Hepatocyte (in vitro differentiated cells): ENCODE results near the gene CHADL. TPM values are rescaled to one million over a fixed set of nuclear protein-coding genes. Genes with fewer than 3 reads are reported as not detected.
A peak's percentile ranks its signal among the peaks of the same experiment; 100 is the strongest.

Experiments used
- DNase-seq: peaks from one replicate; pipeline ENCODE4 v3.0.0-alpha.2; 2016; ENCODE audit warnings: low spot score
- H2AFZ ChIP-seq: fragments of 200-600 bp; sonication (generic); 2 replicates; pipeline ENCODE4 v1.6.0; 2016; ENCODE audit warnings: antibody characterized with exemption, mild to moderate bottlenecking
- H3K27ac ChIP-seq: fragments of 200-600 bp; sonication (generic); 2 replicates; pipeline ENCODE4 v1.5.1; 2016; ENCODE audit warnings: mild to moderate bottlenecking
- H3K27me3 ChIP-seq: fragments of 200-600 bp; sonication (generic); 2 replicates; pipeline ENCODE4 v1.6.1; 2016
- H3K36me3 ChIP-seq: fragments of 200-600 bp; sonication (generic); replicated peaks from 2 replicates; pipeline ENCODE4 v1.5.1; 2016; ENCODE audit warnings: low read depth; ENCODE audit not compliant: insufficient read depth
- H3K4me1 ChIP-seq: fragments of 200-600 bp; sonication (generic); 2 replicates; pipeline ENCODE4 v1.5.1; 2016; ENCODE audit warnings: mild to moderate bottlenecking, moderate library complexity; ENCODE audit not compliant: insufficient read depth
- H3K4me2 ChIP-seq: fragments of 200-600 bp; sonication (generic); 2 replicates; pipeline ENCODE4 v1.6.0; 2016
- H3K4me3 ChIP-seq: fragments of 200-600 bp; sonication (generic); 2 replicates; pipeline ENCODE4 v1.5.1; 2016; ENCODE audit warnings: mild to moderate bottlenecking
- H3K79me2 ChIP-seq: fragments of 200-600 bp; sonication (generic); 2 replicates; pipeline ENCODE4 v1.6.0; 2017; ENCODE audit warnings: mild to moderate bottlenecking
- H3K9me2 ChIP-seq: fragments of 200-600 bp; sonication (generic); replicated peaks from 2 replicates; pipeline ENCODE4 v1.6.0; 2017; ENCODE audit warnings: mild to moderate bottlenecking; ENCODE audit not compliant: insufficient read depth
- H3K9me3 ChIP-seq: fragments of 200-600 bp; sonication (generic); 2 replicates; pipeline ENCODE4 v1.5.1; 2016; ENCODE audit warnings: low read depth, mild to moderate bottlenecking
- H4K20me1 ChIP-seq: fragments of 200-600 bp; sonication (generic); 2 replicates; pipeline ENCODE4 v1.6.0; 2016; ENCODE audit warnings: mild to moderate bottlenecking; ENCODE audit not compliant: insufficient read depth, poor library complexity, severe bottlenecking
- EZH2 ChIP-seq: fragments of 200-600 bp; sonication (generic); IDR thresholded peaks from 2 replicates; pipeline ENCODE4 v1.6.1; 2016; ENCODE audit warnings: antibody characterized with exemption, mild to moderate bottlenecking, borderline replicate concordance
- EZH2phosphoT487 ChIP-seq: fragments of 200-600 bp; sonication (generic); IDR thresholded peaks from one replicate; pipeline ENCODE4 v1.6.1; 2018; ENCODE audit warnings: antibody characterized with exemption, mild to moderate bottlenecking, low read depth, moderate library complexity; ENCODE audit not compliant: unreplicated experiment, severe bottlenecking
- WGBS: methylation state at CpG from one replicate; pipeline ENCODE4 v1.1.6; 2016; ENCODE audit warnings: low lambda C conversion rate; ENCODE audit errors: missing lambda C conversion rate; 5-methylcytosine and 5-hydroxymethylcytosine counted together
- polyA plus RNA-seq: library from polyadenylated mRNA; unstranded; fragments of >200 nt; fragmentation: Nextera tagmentation; extraction: Ambion mirVana; gene quantifications from 2 replicates; pipeline ENCODE4 v1.2.1, GENCODE V29; 2016
- total RNA-seq: library from RNA; depleted of rRNA; stranded (reverse); fragments of >200 nt; gene quantifications from 2 replicates; pipeline ENCODE4 v1.2.3, GENCODE V29; 2014
- TF ChIP-seq, protein P1 (sequence below): fragments of 200-600 bp; sonication (generic); IDR thresholded peaks from 2 replicates; pipeline ENCODE4 v1.5.1; 2016; ENCODE audit warnings: antibody characterized with exemption, mild to moderate bottlenecking; ENCODE audit not compliant: poor library complexity

The CHADL gene
- total and polyA plus RNA-seq, 2 experiments from 2014 or later: 1.00 to 1.4 TPM

DNA sequence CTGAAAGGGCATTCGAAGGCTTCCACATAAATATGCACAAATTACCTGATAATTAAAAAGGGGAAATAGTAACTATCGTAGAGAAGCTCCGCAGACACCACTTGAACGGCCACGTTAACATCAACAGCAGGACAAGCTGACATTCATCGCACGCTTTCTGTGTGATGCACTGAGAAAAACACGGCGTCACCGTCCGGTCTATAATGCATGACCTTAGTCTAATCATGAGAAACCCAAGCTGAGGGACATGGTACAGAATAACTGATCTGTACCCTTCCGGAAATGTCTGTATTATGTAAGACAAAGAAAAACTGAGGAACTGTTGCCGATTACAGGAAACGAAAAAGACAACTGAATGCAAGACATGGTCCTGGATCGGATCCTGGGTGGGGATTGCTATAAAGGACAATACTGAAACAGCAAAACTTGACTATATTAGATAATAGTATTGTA, 45.9 kb upstream of the CHADL start:
- 26% methylated on average over 15 of the region's 15 CpGs for WGBS
- H3K27ac ChIP-seq: peak overlapping the region; percentile 97

GRCh38 chr22:41285820-41286638, 45.3 kb upstream of the CHADL start, which contains the start of gene RANGAP1:
Gene RANGAP1 (minus strand): TSS chr22:41286187. CDS start chr22:41281044, 5,143 bp downstream.
- Histone ChIP-seq H3K4me2 (peak within 1 kb of the TSS; percentile 83), H4K20me1 (no peaks in the 10 kb centered on the region), H3K27ac (peak within 1 kb of the TSS; percentile 97), H3K79me2 (peaks cover 38% of the 10 kb centered on the region), H3K4me3 (peak within 1 kb of the TSS; percentile 17), H3K4me1 (peaks cover 24% of the 10 kb centered on the region), H3K9me2 (no peaks in the 10 kb centered on the region), H2AFZ (peak within 1 kb of the TSS; percentile 49), H3K9me3 (no peaks in the 10 kb centered on the region), H3K36me3 (no peaks in the 10 kb centered on the region), H3K27me3 (no peaks in the 10 kb centered on the region)
- TF ChIP-seq, protein P1, sequence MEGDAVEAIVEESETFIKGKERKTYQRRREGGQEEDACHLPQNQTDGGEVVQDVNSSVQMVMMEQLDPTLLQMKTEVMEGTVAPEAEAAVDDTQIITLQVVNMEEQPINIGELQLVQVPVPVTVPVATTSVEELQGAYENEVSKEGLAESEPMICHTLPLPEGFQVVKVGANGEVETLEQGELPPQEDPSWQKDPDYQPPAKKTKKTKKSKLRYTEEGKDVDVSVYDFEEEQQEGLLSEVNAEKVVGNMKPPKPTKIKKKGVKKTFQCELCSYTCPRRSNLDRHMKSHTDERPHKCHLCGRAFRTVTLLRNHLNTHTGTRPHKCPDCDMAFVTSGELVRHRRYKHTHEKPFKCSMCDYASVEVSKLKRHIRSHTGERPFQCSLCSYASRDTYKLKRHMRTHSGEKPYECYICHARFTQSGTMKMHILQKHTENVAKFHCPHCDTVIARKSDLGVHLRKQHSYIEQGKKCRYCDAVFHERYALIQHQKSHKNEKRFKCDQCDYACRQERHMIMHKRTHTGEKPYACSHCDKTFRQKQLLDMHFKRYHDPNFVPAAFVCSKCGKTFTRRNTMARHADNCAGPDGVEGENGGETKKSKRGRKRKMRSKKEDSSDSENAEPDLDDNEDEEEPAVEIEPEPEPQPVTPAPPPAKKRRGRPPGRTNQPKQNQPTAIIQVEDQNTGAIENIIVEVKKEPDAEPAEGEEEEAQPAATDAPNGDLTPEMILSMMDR: no peak
- no peak for TF ChIP-seq EZH2
- WGBS: under 1% methylated on average over 76 of the region's 77 CpGs
- peak; percentile 99 for DNase-seq

More for the DNA sequence above, 45.9 kb upstream of the CHADL start:
- Histone ChIP-seq H2AFZ (peak overlapping the region; percentile 49), H3K4me2 (peak overlapping the region; percentile 73), H3K4me1 (peaks cover 24% of the 10 kb centered on the region), H4K20me1 (no peaks in the 10 kb centered on the region), H3K9me2 (no peaks in the 10 kb centered on the region), H3K79me2 (peaks cover 33% of the 10 kb centered on the region), H3K36me3 (no peaks in the 10 kb centered on the region), H3K27me3 (no peaks in the 10 kb centered on the region), H3K4me3 (peak overlapping the region; percentile 17), H3K9me3 (no peaks in the 10 kb centered on the region)
- no peak for TF ChIP-seq EZH2
- DNase-seq: peak; percentile 35

- H3K79me2 ChIP-seq: peaks cover 38% of the 10 kb centered on the region
Observed at GRCh38 chr22:41285441-41285819, 44.7 kb upstream of the CHADL start.

GRCh38 chr22:41284465-41284864, 43.7 kb upstream of the CHADL start:
- TF ChIP-seq EZH2phosphoT487 (no peak), EZH2 (no peak)
- TF ChIP-seq, protein P1: no peak
- Histone ChIP-seq H3K9me3 (no peaks in the 10 kb centered on the region), H3K4me3 (no peak overlapping the region), H3K27ac (peak overlapping the region; percentile 93), H4K20me1 (no peaks in the 10 kb centered on the region), H2AFZ (no peak overlapping the region), H3K4me2 (peak overlapping the region; percentile 83), H3K79me2 (peaks cover 38% of the 10 kb centered on the region), H3K4me1 (peaks cover 16% of the 10 kb centered on the region), H3K36me3 (no peaks in the 10 kb centered on the region), H3K9me2 (no peaks in the 10 kb centered on the region), H3K27me3 (no peaks in the 10 kb centered on the region)
- no peak for DNase-seq
- WGBS: 94% methylated on average over 10 of the region's 10 CpGs

More at GRCh38 chr22:41285441-41285819, 44.7 kb upstream of the CHADL start:
- H2AFZ ChIP-seq: peak overlapping the region; percentile 12
- WGBS: 0% methylated on average over 30 of the region's 30 CpGs
- peak overlapping the region; percentile 93 for H3K27ac ChIP-seq
- H3K4me3 ChIP-seq: peak overlapping the region; percentile 15
- no peak for TF ChIP-seq EZH2
- TF ChIP-seq, protein P1: no peak
- peaks cover 19% of the 10 kb centered on the region for H3K4me1 ChIP-seq
- peak; percentile 92 for DNase-seq
- H4K20me1 ChIP-seq: no peaks in the 10 kb centered on the region
- no peaks in the 10 kb centered on the region for H3K27me3 ChIP-seq
- H3K4me2 ChIP-seq: peak overlapping the region; percentile 83
- H3K9me2 ChIP-seq: no peaks in the 10 kb centered on the region
- H3K9me3 ChIP-seq: no peaks in the 10 kb centered on the region
- H3K36me3 ChIP-seq: no peaks in the 10 kb centered on the region
